Activated CD8-positive, alpha-beta T cell treated with anti-CD3 and anti-CD28 coated beads for 36 hours (primary cell): ENCODE data around the gene PIGW. TPM values are rescaled to one million over a fixed set of nuclear protein-coding genes. Genes with fewer than 3 reads are reported as not detected.

ENCODE experiments used
- ATAC-seq: fragments of 200-7000 bp; cut with Tn5 transposase; one replicate; pipeline ENCODE4 v1.10.0; 2021; ENCODE audit warnings: mild to moderate bottlenecking, moderate library complexity
- CTCF ChIA-PET: fragments of 350-600 bp; sonication (Branson Sonifier 250); formaldehyde crosslinking; loops from one replicate; lab custom pipeline; 2021; ENCODE audit warnings: antibody characterized with exemption; lab: Charles Lee
- POLR2A ChIA-PET: fragments of 350-600 bp; sonication (Branson Sonifier 250); formaldehyde crosslinking; loops from one replicate; lab custom pipeline; 2021; ENCODE audit warnings: antibody characterized with exemption; lab: Charles Lee
- DNase-seq: peaks from one replicate; pipeline ENCODE4 v3.0.0-alpha.2; 2020
- H3K27ac Mint-ChIP-seq: one replicate; pipeline ENCODE4 v1.8.0; 2021; ENCODE audit warnings: mild to moderate bottlenecking, mixed read lengths
- H3K27me3 Mint-ChIP-seq: one replicate; pipeline ENCODE4 v1.8.0; 2021; ENCODE audit warnings: mixed read lengths
- H3K36me3 Mint-ChIP-seq: one replicate; pipeline ENCODE4 v1.8.0; 2021; ENCODE audit warnings: low read depth, mixed read lengths
- H3K4me1 Mint-ChIP-seq: one replicate; pipeline ENCODE4 v1.8.0; 2021; ENCODE audit warnings: low read depth, mixed read lengths
- H3K4me3 Mint-ChIP-seq: one replicate; pipeline ENCODE4 v1.8.0; 2021; ENCODE audit warnings: mild to moderate bottlenecking, moderate library complexity, mixed read lengths
- H3K9me3 Mint-ChIP-seq: one replicate; pipeline ENCODE4 v1.8.0; 2021; ENCODE audit warnings: mixed read lengths
- intact Hi-C: fragments of 100-400 bp; cut with micrococcal nuclease; formaldehyde crosslinking; loops from one replicate; pipeline ENCODE4 v1.10.0; 2022
- total RNA-seq, 2 experiments: library from RNA; stranded (reverse); gene quantifications; one replicate each; pipeline ENCODE4 v1.2.3, GENCODE V29; 2021
- TF ChIP-seq, protein P1 (sequence below): fragments of 200-600 bp; IDR thresholded peaks from one replicate; pipeline ENCODE4 v1.8.0; 2022; ENCODE audit warnings: antibody characterized with exemption, mild to moderate bottlenecking

PIGW gene
- total RNA-seq, 2 experiments from 2014 or later: 11.0 to 11.9 TPM

DNA sequence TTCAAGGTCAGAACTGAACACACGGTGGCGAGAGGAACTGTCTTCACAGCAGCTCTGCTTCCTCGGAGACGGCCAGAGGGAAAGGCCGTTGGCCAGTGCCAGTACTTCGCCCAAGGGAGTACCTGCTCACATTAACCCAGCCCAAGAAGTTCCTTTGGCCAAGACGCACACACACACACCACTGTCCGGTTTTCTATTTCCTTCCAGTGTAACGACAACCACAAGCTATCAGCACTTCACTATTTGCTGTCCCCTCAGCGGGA, 9.2 kb downstream of the PIGW start:
- ATAC-seq (no peak), DNase-seq (peak; percentile 40)
- Mint-ChIP-seq H3K36me3 (peaks cover 28% of the 10 kb centered on the region), H3K4me3 (peak overlapping the region; percentile 98), H3K4me1 (peaks cover 23% of the 10 kb centered on the region), H3K9me3 (no peaks in the 10 kb centered on the region), H3K27ac (peak overlapping the region; percentile 94), H3K27me3 (no peaks in the 10 kb centered on the region)
- TF ChIP-seq, protein P1, sequence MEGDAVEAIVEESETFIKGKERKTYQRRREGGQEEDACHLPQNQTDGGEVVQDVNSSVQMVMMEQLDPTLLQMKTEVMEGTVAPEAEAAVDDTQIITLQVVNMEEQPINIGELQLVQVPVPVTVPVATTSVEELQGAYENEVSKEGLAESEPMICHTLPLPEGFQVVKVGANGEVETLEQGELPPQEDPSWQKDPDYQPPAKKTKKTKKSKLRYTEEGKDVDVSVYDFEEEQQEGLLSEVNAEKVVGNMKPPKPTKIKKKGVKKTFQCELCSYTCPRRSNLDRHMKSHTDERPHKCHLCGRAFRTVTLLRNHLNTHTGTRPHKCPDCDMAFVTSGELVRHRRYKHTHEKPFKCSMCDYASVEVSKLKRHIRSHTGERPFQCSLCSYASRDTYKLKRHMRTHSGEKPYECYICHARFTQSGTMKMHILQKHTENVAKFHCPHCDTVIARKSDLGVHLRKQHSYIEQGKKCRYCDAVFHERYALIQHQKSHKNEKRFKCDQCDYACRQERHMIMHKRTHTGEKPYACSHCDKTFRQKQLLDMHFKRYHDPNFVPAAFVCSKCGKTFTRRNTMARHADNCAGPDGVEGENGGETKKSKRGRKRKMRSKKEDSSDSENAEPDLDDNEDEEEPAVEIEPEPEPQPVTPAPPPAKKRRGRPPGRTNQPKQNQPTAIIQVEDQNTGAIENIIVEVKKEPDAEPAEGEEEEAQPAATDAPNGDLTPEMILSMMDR: no peak
- CTCF ChIA-PET: interaction anchor here (4.6 kb wide), 1 partner anchor 9 kb away, joined by 22 read pairs; the partner anchor contains the start of genes MYO19 and PIGW
- intact Hi-C loops: no loop called here
- POLR2A ChIA-PET: interaction anchor here (0.5 to 6.4 kb wide), 6 partner anchors 8 to 624 kb away, joined by 3 to 91 read pairs (median 3); partner anchors contain the start of genes MYO19 and PIGW

DNA sequence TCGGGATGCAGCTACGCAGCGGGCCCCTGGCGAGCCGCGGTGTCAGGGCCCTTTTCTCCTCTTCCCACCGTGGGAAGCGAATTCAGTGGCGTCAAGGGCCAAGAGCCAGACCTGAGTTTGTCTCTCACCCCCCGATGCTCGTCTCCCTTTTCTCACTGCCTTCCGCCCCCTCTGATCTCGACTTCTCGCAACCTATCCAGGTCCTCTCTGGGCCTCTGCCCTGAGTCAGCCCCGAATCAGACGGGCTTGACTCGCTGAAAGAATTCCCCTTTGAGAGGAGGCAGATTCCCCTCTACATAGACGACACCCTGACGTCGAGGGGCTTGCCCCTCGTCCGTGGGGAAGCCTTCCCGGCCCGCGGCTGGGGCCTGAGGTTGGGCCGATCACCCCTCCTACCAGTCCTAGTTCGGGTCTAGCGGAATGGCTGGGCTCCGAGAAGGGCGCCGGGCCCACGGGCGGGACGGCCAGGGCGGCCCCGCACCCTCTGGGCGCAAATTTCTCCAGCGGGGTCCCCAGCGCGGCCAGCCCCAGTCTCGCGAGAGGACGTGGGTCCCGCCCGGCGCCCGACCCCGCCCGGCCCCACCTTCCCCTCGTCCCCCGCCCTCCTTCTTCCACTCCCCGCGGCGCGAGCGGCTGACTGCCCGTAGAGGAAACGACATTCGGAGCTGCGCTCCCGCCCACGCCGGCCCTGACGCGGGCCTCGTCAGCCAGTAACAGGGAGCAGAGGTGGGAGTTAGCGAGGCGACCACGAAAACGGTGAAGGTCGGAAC, 9.7 kb downstream of the PIGW start, which contains the start of gene GGNBP2:
Gene GGNBP2, plus strand, starts transcription at position 613 of the 770 bp plus-strand sequence. CDS start 806 bp downstream, outside the sequence.
- Mint-ChIP-seq H3K27me3 (no peaks in the 10 kb centered on the region), H3K4me3 (peak within 1 kb of the TSS; percentile 98), H3K9me3 (no peaks in the 10 kb centered on the region), H3K36me3 (peaks cover 31% of the 10 kb centered on the region), H3K27ac (peak within 1 kb of the TSS; percentile 96), H3K4me1 (peaks cover 23% of the 10 kb centered on the region)
- ATAC-seq: peak; percentile 67
- TF ChIP-seq, protein P1: no peak
- peak; percentile 92 for DNase-seq
- ChIA-PET CTCF (interaction anchor here (1.2 to 4.6 kb wide), 2 partner anchors 7 to 10 kb away, joined by 3 to 22 read pairs; partner anchors contain the start of genes MYO19 and PIGW), POLR2A (interaction anchor here (0.9 to 6.4 kb wide), 4 partner anchors 9 to 58 kb away, joined by 3 to 91 read pairs (median 3); partner anchors contain the start of genes MYO19 and PIGW)
- intact Hi-C loops: no loop called here

DNA sequence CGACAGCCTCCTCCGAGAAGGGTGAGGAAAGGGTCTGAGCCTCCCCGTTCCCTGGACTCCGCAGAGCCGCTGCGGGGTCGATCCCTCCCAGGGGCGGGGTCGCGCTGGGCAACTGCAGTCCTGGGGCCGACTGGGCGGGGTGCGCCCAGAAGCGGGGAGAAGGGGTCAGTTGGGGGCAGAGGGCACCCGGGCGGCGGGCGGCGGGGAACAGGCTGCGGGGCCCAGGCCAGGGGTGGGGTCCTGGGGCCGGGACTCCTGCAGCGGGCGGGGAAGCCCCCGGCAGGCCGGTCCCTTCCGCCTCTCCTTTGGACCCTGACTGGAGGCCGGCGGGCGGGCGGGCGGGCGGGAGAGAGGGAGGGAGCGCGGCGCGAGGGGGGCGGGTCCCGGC, 10.3 kb downstream of the PIGW start:
- peaks cover 28% of the 10 kb centered on the region for H3K4me1 Mint-ChIP-seq
- ATAC-seq (peak; percentile 43), DNase-seq (no peak)
- TF ChIP-seq, protein P1: no peak
- CTCF ChIA-PET: interaction anchor here (1.2 to 4.6 kb wide), 2 partner anchors 8 to 10 kb away, joined by 3 to 22 read pairs; partner anchors contain the start of genes MYO19 and PIGW
- H3K27ac Mint-ChIP-seq: peak overlapping the region; percentile 96
- no peaks in the 10 kb centered on the region for H3K27me3 Mint-ChIP-seq
- POLR2A ChIA-PET: interaction anchor here (0.8 to 6.4 kb wide), 3 partner anchors 9 to 57 kb away, joined by 4 to 91 read pairs (median 10); partner anchors contain the start of genes MRM1, MYO19 and PIGW
- intact Hi-C loops: no loop called here
- no peaks in the 10 kb centered on the region for H3K9me3 Mint-ChIP-seq
- H3K4me3 Mint-ChIP-seq: peak overlapping the region; percentile 98
- peaks cover 31% of the 10 kb centered on the region for H3K36me3 Mint-ChIP-seq

DNA sequence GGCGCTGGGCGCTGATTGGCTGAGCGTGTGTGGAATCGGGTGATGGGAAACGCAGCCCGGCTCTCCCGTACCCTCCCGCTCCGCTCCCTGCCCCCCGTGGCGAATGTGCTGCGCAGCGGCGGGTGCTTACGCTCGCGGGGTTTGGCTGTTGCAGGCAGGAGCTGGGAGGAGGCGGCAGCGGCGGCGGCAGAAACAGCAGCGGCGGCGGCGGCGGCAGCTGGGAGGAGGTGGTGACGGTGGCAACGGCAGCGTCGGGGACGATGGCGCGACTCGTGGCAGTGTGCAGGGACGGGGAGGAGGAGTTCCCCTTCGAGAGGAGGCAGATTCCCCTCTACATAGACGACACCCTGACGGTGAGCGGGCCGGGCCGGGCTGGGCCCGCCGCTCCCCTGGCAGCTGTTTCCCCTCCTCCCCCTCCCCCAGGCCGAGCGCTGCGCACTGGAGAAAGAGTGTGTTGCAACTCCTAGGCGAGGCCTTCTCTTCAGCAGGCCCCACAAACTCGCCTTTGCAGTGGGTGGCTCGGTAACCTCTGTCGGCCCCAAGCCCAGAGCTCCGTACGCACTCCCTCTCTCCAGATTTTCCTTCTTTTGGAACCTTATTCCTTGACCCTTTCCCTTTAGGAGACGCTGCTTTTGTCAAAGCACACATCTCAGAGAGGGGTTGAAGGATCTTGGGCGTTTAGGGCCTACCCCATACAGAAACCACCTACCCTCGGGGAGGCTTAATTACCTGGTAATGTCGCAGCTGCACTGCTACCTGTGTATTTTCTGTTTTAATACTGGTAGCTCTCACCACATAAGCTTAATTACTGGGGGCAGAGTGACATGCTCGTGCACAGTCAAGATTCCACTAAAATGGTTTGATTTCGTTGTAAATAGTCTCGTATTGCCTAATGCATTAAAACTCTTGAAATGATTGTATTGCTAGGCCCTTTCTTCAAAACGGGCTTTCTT, 11.0 kb downstream of the PIGW start:
- intact Hi-C loops: no loop called here
- CTCF ChIA-PET: interaction anchor here (0.6 to 4.6 kb wide), 4 partner anchors 8 to 58 kb away, joined by 3 to 22 read pairs (median 3); partner anchors contain the start of genes MYO19 and PIGW
- H3K4me1 Mint-ChIP-seq: peaks cover 33% of the 10 kb centered on the region
- TF ChIP-seq, protein P1: no peak
- peak; percentile 97 for DNase-seq
- POLR2A ChIA-PET: interaction anchor here (0.5 to 6.4 kb wide), 12 partner anchors 9 to 782 kb away, joined by 3 to 91 read pairs (median 4); partner anchors contain the start of genes DHRS11, MRM1, MYO19 and PIGW
- H3K9me3 Mint-ChIP-seq: no peaks in the 10 kb centered on the region
- H3K27ac Mint-ChIP-seq: peak overlapping the region; percentile 96
- peak; percentile 78 for ATAC-seq
- H3K4me3 Mint-ChIP-seq: peak overlapping the region; percentile 98
- H3K36me3 Mint-ChIP-seq: peaks cover 33% of the 10 kb centered on the region
- H3K27me3 Mint-ChIP-seq: no peaks in the 10 kb centered on the region
